ENCODE data around the gene ACACB.

The ACACB gene

GRCh38 chr12:109294286-109294796 lies 178.0 kb downstream of the ACACB start:
- no peak overlapping the region for H3K4me3 ChIP-seq (replicated peaks; ENCODE audit: low read depth, low read length)
- no peaks in the 10 kb centered on the region for H3K36me3 ChIP-seq (ENCODE audit: control insufficient read depth, insufficient read depth, low read length)
- TF ChIP-seq CTCF (IDR thresholded peaks at IDR 0.05; ENCODE audit: insufficient read depth, low read length, poor library complexity, severe bottlenecking), result no peak
- DNase-seq (ENCODE audit: extremely low read depth, insufficient read length), result no peak
- peaks cover 4% of the 10 kb centered on the region for H3K27me3 ChIP-seq (replicated peaks; ENCODE audit: control insufficient read depth, insufficient read depth, low read length)

GRCh38 chr12:109295764-109296425 lies 179.5 kb downstream of the ACACB start:
- DNase-seq (ENCODE audit: extremely low read depth, insufficient read length), result no peak
- H3K4me3 ChIP-seq (replicated peaks; ENCODE audit: low read depth, low read length), result no peak overlapping the region
- H3K27me3 ChIP-seq (replicated peaks; ENCODE audit: control insufficient read depth, insufficient read depth, low read length), result peaks cover 1% of the 10 kb centered on the region
- TF ChIP-seq CTCF (IDR thresholded peaks at IDR 0.05; ENCODE audit: insufficient read depth, low read length, poor library complexity, severe bottlenecking), result no peak
- no peaks in the 10 kb centered on the region for H3K36me3 ChIP-seq (ENCODE audit: control insufficient read depth, insufficient read depth, low read length)

- no peak for DNase-seq (ENCODE audit: extremely low read depth, insufficient read length)
- H3K36me3 ChIP-seq (ENCODE audit: control insufficient read depth, insufficient read depth, low read length), result no peaks in the 10 kb centered on the region
- no peak overlapping the region for H3K4me3 ChIP-seq (replicated peaks; ENCODE audit: low read depth, low read length)
- TF ChIP-seq CTCF (IDR thresholded peaks at IDR 0.05; ENCODE audit: insufficient read depth, low read length, poor library complexity, severe bottlenecking), result no peak
- H3K27me3 ChIP-seq (replicated peaks; ENCODE audit: control insufficient read depth, insufficient read depth, low read length), result peaks cover 1% of the 10 kb centered on the region
Measured at GRCh38 chr12:109296431-109296830, 180.0 kb downstream of the ACACB start.

- TF ChIP-seq CTCF (IDR thresholded peaks at IDR 0.05; ENCODE audit: insufficient read depth, low read length, poor library complexity, severe bottlenecking), result no peak
- peaks cover 4% of the 10 kb centered on the region for H3K27me3 ChIP-seq (replicated peaks; ENCODE audit: control insufficient read depth, insufficient read depth, low read length)
- H3K36me3 ChIP-seq (ENCODE audit: control insufficient read depth, insufficient read depth, low read length), result no peaks in the 10 kb centered on the region
- H3K4me3 ChIP-seq (replicated peaks; ENCODE audit: low read depth, low read length), result no peak overlapping the region
- no peak for DNase-seq (ENCODE audit: extremely low read depth, insufficient read length)
Measured at GRCh38 chr12:109299849-109300248, 183.5 kb downstream of the ACACB start.

- no peak for TF ChIP-seq CTCF (IDR thresholded peaks at IDR 0.05; ENCODE audit: insufficient read depth, low read length, poor library complexity, severe bottlenecking)
- Histone ChIP-seq H3K4me3 (replicated peaks; ENCODE audit: low read depth, low read length) (no peak overlapping the region), H3K36me3 (ENCODE audit: control insufficient read depth, insufficient read depth, low read length) (no peaks in the 10 kb centered on the region), H3K27me3 (replicated peaks; ENCODE audit: control insufficient read depth, insufficient read depth, low read length) (peaks cover 3% of the 10 kb centered on the region)
- no peak for DNase-seq (ENCODE audit: extremely low read depth, insufficient read length)
Measured at GRCh38 chr12:109301643-109302168, 185.3 kb downstream of the ACACB start.

Measured in GM06990 (cell line).